Skeletal muscle satellite cell (primary cell): Measurements from ENCODE around the gene ASB5.
"Not testable (repeated sequence)": the region's sequence is repeated elsewhere in the genome, so short reads cannot be mapped to it uniquely, and the experiment has no call there.

Source experiments
- H3K27me3 ChIP-seq: 2 replicates; pipeline ENCODE4 v1.7.0; 2013; ENCODE audit warnings: low read length; ENCODE audit not compliant: control insufficient read depth, insufficient read depth
- H3K36me3 ChIP-seq: 2 replicates; pipeline ENCODE4 v1.7.0; 2013; ENCODE audit warnings: mild to moderate bottlenecking, control low read depth, low read length; ENCODE audit not compliant: insufficient read depth
- H3K4me1 ChIP-seq: 2 replicates; pipeline ENCODE4 v1.7.0; 2013; ENCODE audit warnings: low read length; ENCODE audit not compliant: control insufficient read depth, insufficient read depth
- H3K4me2 ChIP-seq: 2 replicates; pipeline ENCODE4 v1.7.0; 2013; ENCODE audit warnings: mild to moderate bottlenecking, low read length
- H3K4me3 ChIP-seq: 2 replicates; pipeline ENCODE4 v1.7.0; 2013; ENCODE audit warnings: low read length
- H3K9ac ChIP-seq: 2 replicates; pipeline ENCODE4 v1.7.0; 2013; ENCODE audit warnings: mild to moderate bottlenecking, low read depth, low read length, moderate library complexity
- H3K9me3 ChIP-seq: replicated peaks from 2 replicates; pipeline ENCODE4 v1.7.0; 2013; ENCODE audit warnings: mild to moderate bottlenecking, control low read depth, low read length

The ASB5 gene

GRCh38 chr4:176298664-176299063 lies 29.6 kb upstream of the ASB5 start:
- Histone ChIP-seq H3K4me2 (no peak overlapping the region), H3K4me1 (peaks cover 11% of the 10 kb centered on the region), H3K36me3 (no peaks in the 10 kb centered on the region), H3K4me3 (no peak overlapping the region), H3K9me3 (no peaks in the 10 kb centered on the region), H3K27me3 (no peaks in the 10 kb centered on the region), H3K9ac (no peak overlapping the region)

GRCh38 chr4:176295907-176296306 lies 26.9 kb upstream of the ASB5 start:
- not testable (repeated sequence) for H3K36me3 ChIP-seq, H3K9ac ChIP-seq, H3K4me1 ChIP-seq, H3K4me3 ChIP-seq, H3K9me3 ChIP-seq, H3K4me2 ChIP-seq, H3K27me3 ChIP-seq

DNA sequence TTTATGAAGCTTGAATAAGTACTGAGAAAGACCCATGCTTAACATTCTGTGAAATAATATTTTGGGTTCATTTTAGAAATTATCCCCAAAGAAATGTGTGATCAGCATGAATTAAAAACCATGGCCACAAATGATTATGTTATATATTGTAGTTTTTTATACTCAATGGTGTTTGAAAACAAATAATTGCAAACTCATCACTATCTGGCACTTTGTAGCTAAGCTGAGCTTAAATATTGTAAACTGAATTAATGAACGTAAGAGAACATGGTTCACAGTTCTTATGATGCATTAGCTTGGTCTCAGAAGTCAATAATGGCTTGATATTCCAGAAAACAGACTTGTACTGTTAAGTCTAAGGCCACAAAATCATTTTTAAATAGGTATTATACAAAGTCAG lies 24.6 kb upstream of the ASB5 start:
- Histone ChIP-seq H3K4me1 (no peaks in the 10 kb centered on the region), H3K36me3 (no peaks in the 10 kb centered on the region), H3K9ac (no peak overlapping the region), H3K27me3 (no peaks in the 10 kb centered on the region), H3K4me3 (no peak overlapping the region), H3K4me2 (no peak overlapping the region), H3K9me3 (no peaks in the 10 kb centered on the region)

DNA sequence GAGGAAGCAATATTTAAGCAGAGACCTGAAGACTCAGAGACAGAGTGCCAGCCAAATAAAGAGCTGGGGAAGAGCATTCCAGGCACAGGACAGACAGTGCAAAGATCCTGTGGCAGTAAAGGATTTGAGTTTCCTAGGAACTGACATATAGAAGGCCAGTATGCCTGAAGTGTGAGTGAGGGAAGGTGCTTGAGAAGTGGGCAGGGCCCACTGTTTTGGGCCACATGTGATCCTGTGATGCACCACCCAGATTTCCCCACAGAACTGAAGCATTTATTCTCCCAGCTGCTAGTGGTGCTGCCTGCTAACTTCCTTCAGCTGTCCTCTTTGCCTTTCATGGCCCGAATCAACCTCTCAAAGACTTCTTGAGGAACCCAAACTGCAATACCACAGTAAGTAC lies 23.9 kb upstream of the ASB5 start:
- no peaks in the 10 kb centered on the region for H3K9me3 ChIP-seq
- H3K4me1 ChIP-seq: no peaks in the 10 kb centered on the region
- no peaks in the 10 kb centered on the region for H3K36me3 ChIP-seq
- no peak overlapping the region for H3K4me2 ChIP-seq
- no peak overlapping the region for H3K9ac ChIP-seq
- H3K4me3 ChIP-seq: no peak overlapping the region
- no peaks in the 10 kb centered on the region for H3K27me3 ChIP-seq

DNA sequence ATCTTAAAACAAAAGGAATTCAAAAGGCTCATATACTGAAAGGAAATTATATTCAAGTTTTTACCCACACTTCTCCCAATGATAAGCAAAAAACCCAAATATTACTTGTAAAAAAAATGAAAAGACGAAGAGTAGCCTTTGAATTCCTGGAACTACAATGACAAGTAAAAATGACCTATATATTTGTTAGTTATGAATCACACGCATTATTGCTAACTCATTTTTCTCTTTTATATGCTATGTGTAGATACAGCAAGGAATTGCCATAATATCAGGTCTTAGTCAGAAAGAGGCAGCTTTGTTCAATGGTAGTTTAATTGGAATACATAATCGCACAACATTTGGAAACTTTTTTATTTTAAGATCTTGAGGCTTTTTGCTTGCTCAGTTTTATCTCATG lies 22.7 kb upstream of the ASB5 start:
- Histone ChIP-seq H3K9me3 (no peaks in the 10 kb centered on the region), H3K27me3 (no peaks in the 10 kb centered on the region), H3K4me1 (no peaks in the 10 kb centered on the region), H3K36me3 (no peaks in the 10 kb centered on the region), H3K4me3 (no peak overlapping the region), H3K9ac (no peak overlapping the region), H3K4me2 (no peak overlapping the region)

- H3K4me1 ChIP-seq: no peaks in the 10 kb centered on the region
Measured at GRCh38 chr4:176290520-176290919, 21.5 kb upstream of the ASB5 start.

GRCh38 chr4:176289561-176289960 lies 20.5 kb upstream of the ASB5 start:
- Histone ChIP-seq H3K9ac (no peak overlapping the region), H3K9me3 (no peaks in the 10 kb centered on the region), H3K27me3 (no peaks in the 10 kb centered on the region), H3K36me3 (no peaks in the 10 kb centered on the region), H3K4me1 (no peaks in the 10 kb centered on the region), H3K4me2 (no peak overlapping the region), H3K4me3 (no peak overlapping the region)

More at GRCh38 chr4:176290520-176290919, 21.5 kb upstream of the ASB5 start:
- Histone ChIP-seq H3K4me2 (no peak overlapping the region), H3K27me3 (no peaks in the 10 kb centered on the region), H3K9me3 (no peaks in the 10 kb centered on the region), H3K4me3 (no peak overlapping the region), H3K36me3 (no peaks in the 10 kb centered on the region), H3K9ac (no peak overlapping the region)

DNA sequence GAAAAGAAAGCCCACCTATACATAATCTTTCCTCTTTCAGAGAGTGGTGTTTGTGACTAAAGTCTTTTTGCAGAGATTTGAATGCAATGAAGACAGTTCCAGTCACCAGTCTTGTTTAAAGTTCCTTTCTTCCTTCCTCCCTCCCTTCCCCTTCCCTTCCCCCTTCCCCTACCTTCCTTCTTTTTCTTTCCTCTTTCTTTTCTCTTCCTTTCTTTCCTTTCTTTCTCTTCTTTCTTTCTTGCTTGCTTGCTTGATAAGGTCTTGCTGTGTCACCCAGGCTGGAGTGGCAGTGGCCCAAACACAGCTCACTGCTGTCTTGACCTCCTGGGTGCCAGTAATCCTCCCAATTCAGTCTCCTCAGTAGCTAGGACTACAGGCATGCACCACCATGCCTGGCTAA lies 19.0 kb upstream of the ASB5 start:
- H3K27me3 ChIP-seq: no peaks in the 10 kb centered on the region
- no peak overlapping the region for H3K9ac ChIP-seq
- H3K4me2 ChIP-seq: no peak overlapping the region
- no peak overlapping the region for H3K4me3 ChIP-seq
- H3K36me3 ChIP-seq: no peaks in the 10 kb centered on the region
- H3K9me3 ChIP-seq: no peaks in the 10 kb centered on the region
- H3K4me1 ChIP-seq: no peaks in the 10 kb centered on the region

- no peaks in the 10 kb centered on the region for H3K27me3 ChIP-seq
- no peak overlapping the region for H3K4me2 ChIP-seq
- no peak overlapping the region for H3K9ac ChIP-seq
- H3K9me3 ChIP-seq: no peaks in the 10 kb centered on the region
- H3K36me3 ChIP-seq: no peaks in the 10 kb centered on the region
- H3K4me1 ChIP-seq: no peaks in the 10 kb centered on the region
- H3K4me3 ChIP-seq: no peak overlapping the region
Measured at GRCh38 chr4:176287546-176287945, 18.5 kb upstream of the ASB5 start.

DNA sequence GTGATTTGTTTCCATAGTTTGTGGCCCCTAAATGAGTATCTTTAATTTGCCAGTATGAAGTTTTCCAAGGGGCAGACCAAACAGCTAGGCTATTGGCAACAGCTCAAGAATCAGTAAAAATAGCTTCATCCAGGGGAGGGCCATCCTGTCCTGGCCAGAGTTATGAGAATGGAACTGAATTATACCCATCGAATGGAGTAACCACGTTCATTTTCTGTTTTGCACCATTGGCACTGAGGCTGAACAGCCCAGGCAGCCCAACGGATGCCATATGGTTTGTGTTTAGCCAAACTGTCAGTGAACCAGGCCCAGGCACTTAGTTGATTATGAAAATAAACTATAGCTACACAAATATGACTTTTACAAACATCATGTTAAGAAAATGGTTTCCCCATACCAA lies 17.7 kb upstream of the ASB5 start:
- no peaks in the 10 kb centered on the region for H3K4me1 ChIP-seq
- no peak overlapping the region for H3K9ac ChIP-seq
- H3K36me3 ChIP-seq: no peaks in the 10 kb centered on the region
- H3K4me2 ChIP-seq: no peak overlapping the region
- H3K27me3 ChIP-seq: no peaks in the 10 kb centered on the region
- no peak overlapping the region for H3K4me3 ChIP-seq
- no peaks in the 10 kb centered on the region for H3K9me3 ChIP-seq

DNA sequence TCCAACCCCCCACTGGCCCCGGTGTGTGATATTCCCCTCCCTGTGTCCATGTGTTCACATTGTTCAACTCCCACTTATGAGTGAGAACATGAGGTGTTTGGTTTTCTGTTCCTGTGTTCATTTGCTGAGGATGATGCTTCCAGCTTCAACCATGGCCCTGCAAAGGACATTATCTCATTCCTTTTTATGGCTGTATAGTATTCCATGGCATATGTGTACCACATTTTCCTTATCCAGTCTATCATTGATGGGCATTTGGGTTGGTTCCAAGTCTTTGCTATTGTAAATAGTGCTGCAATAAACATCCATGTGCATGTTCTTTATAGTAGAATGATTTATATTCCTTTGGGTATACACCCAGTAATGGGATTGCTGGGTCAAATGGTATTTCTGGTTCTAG lies 10.5 kb upstream of the ASB5 start:
- not testable (repeated sequence) for H3K4me2 ChIP-seq, H3K36me3 ChIP-seq, H3K9ac ChIP-seq, H3K4me3 ChIP-seq, H3K9me3 ChIP-seq, H3K27me3 ChIP-seq
- H3K4me1 ChIP-seq: peaks cover 11% of the 10 kb centered on the region

GRCh38 chr4:176277162-176277904 lies 8.3 kb upstream of the ASB5 start:
- Histone ChIP-seq H3K9me3 (no peaks in the 10 kb centered on the region), H3K4me2 (peak overlapping the region; percentile 39), H3K4me3 (peak overlapping the region; percentile 19), H3K36me3 (no peaks in the 10 kb centered on the region), H3K27me3 (no peaks in the 10 kb centered on the region), H3K9ac (peak overlapping the region; percentile 5), H3K4me1 (peaks cover 32% of the 10 kb centered on the region)
